ENCODE data around the gene CPB1.

Gene CPB1

GRCh38 chr3:148791920-148792319 lies 35.7 kb upstream of the CPB1 start:
- DNase-seq (ENCODE audit: low read depth in 2 of 2) = no peak
- no peak overlapping the region for H3K4me3 ChIP-seq (replicated peaks in 1 of 2; ENCODE audit: low read depth in 2 of 2, low read length in 2 of 2)
- TF ChIP-seq CTCF (IDR thresholded peaks at IDR 0.05; ENCODE audit: low read depth, low read length) = no peak

GRCh38 chr3:148792516-148792915 lies 35.1 kb upstream of the CPB1 start:
- DNase-seq (ENCODE audit: low read depth in 2 of 2) = no peak
- no peak for TF ChIP-seq CTCF (IDR thresholded peaks at IDR 0.05; ENCODE audit: low read depth, low read length)
- no peak overlapping the region for H3K4me3 ChIP-seq (replicated peaks in 1 of 2; ENCODE audit: low read depth in 2 of 2, low read length in 2 of 2)

GRCh38 chr3:148796799-148797198 lies 30.8 kb upstream of the CPB1 start:
- DNase-seq (ENCODE audit: low read depth in 2 of 2) = no peak
- TF ChIP-seq CTCF (IDR thresholded peaks at IDR 0.05; ENCODE audit: low read depth, low read length) = no peak
- H3K4me3 ChIP-seq (replicated peaks in 1 of 2; ENCODE audit: low read depth in 2 of 2, low read length in 2 of 2) = no peak overlapping the region

- no peak for DNase-seq (ENCODE audit: low read depth in 2 of 2)
These were observed 29.8 kb upstream of the CPB1 start for GRCh38 chr3:148797795-148798194.

GRCh38 chr3:148800414-148800813 lies 27.2 kb upstream of the CPB1 start:
- no peak overlapping the region for H3K4me3 ChIP-seq (replicated peaks in 1 of 2; ENCODE audit: low read depth in 2 of 2, low read length in 2 of 2)
- TF ChIP-seq CTCF (IDR thresholded peaks at IDR 0.05; ENCODE audit: low read depth, low read length) = no peak
- no peak for DNase-seq (ENCODE audit: low read depth in 2 of 2)

More at GRCh38 chr3:148797795-148798194, 29.8 kb upstream of the CPB1 start:
- TF ChIP-seq CTCF (IDR thresholded peaks at IDR 0.05; ENCODE audit: low read depth, low read length) = no peak
- H3K4me3 ChIP-seq (replicated peaks in 1 of 2; ENCODE audit: low read depth in 2 of 2, low read length in 2 of 2) = no peak overlapping the region

- DNase-seq (ENCODE audit: low read depth in 2 of 2) = no peak
- no peak for TF ChIP-seq CTCF (IDR thresholded peaks at IDR 0.05; ENCODE audit: low read depth, low read length)
- H3K4me3 ChIP-seq (replicated peaks in 1 of 2; ENCODE audit: low read depth in 2 of 2, low read length in 2 of 2) = no peak overlapping the region
These were observed 17.8 kb upstream of the CPB1 start for GRCh38 chr3:148809835-148810234.
